ENCODE data around the gene GRM4. TPM values are rescaled to one million over a fixed set of nuclear protein-coding genes. Genes with fewer than 3 reads are reported as not detected.

The GRM4 gene
- total and polyA plus RNA-seq, 10 of the 15 experiments (the other 5 are each of a cell fraction or from before 2014, with no cell fraction given), result 0.01 to 0.31 (median 0.05) TPM; not detected in 2

- no peak for TF ChIP-seq NKRF (conservative IDR thresholded peaks at IDR 0.05)
- no peak for TF ChIP-seq NR2F1 (conservative IDR thresholded peaks at IDR 0.05)
- TF ChIP-seq POU2F2 (IDR thresholded peaks at IDR 0.05; ENCODE audit: borderline replicate concordance, low read depth, low read length), result no peak
- no peak for TF ChIP-seq CREB1 (IDR thresholded peaks at IDR 0.05; ENCODE audit: low read depth)
- no peak for TF ChIP-seq CHD1 (IDR thresholded peaks at IDR 0.05; ENCODE audit: low read depth, low read length)
Observed at GRCh38 chr6:33974471-33974870, 171.4 kb downstream of the GRM4 start (continued).

GRCh38 chr6:33974030-33974429 lies 171.9 kb downstream of the GRM4 start:
- no peaks in the 10 kb centered on the region for H3K9me3 ChIP-seq (replicated peaks; ENCODE audit: control insufficient read depth, insufficient read depth, low read length)
- SMC1A ChIA-PET (ENCODE audit: uncharacterized antibody, unreplicated experiment), result no interaction called here
- in situ Hi-C loops (cut with MboI) (no loop called here), intact Hi-C loops (cut with micrococcal nuclease; ENCODE audit: unreplicated experiment) (no loop called here)
- BruUV-seq (replicated peaks), result no TSS peak
- no peaks in the 10 kb centered on the region for H3K79me2 ChIP-seq (ENCODE audit: control insufficient read depth, insufficient read depth, low read length)
- H3K27ac ChIP-seq (ENCODE audit: control insufficient read depth, insufficient read depth), result no peak overlapping the region
- ATAC-seq, result no peak
- H3K9ac ChIP-seq (ENCODE audit: control insufficient read depth, insufficient read depth, low read length), result no peak overlapping the region
- DNase-seq (ENCODE audit: low read depth, low spot score), result no peak
- no peak overlapping the region for H3K4me2 ChIP-seq (ENCODE audit: control insufficient read depth, insufficient read depth)
- WGBS (ENCODE audit: insufficient coverage, insufficient replicate concordance, low lambda C conversion rate, missing lambda C conversion rate), result 82% methylated on average over 4 of the region's 4 CpGs
- no peak for FAIRE-seq
- 0 out of 2 replicates have a peak, but pooled peaks cover 3% of the 10 kb centered on the region for H4K20me1 ChIP-seq (ENCODE audit: control insufficient read depth, insufficient read depth)
- H3K4me1 ChIP-seq (ENCODE audit: control insufficient read depth, insufficient read depth, low read length), result no peaks in the 10 kb centered on the region
- POLR2A ChIA-PET, result no interaction called here
- TF ChIP-seq KDM1A (IDR thresholded peaks at IDR 0.05; ENCODE audit: borderline replicate concordance) (no peak), HSF1 (IDR thresholded peaks at IDR 0.05; ENCODE audit: low read depth, low read length) (no peak), BMI1 (IDR thresholded peaks at IDR 0.05; ENCODE audit: borderline replicate concordance) (no peak), PRDM15 (CRISPR knock-in tag; IDR thresholded peaks at IDR 0.05) (no peak), STAT3 (IDR thresholded peaks at IDR 0.05; ENCODE audit: low read depth, low read length) (no peak), IKZF2 (IDR thresholded peaks at IDR 0.05) (no peak), BHLHE40 (IDR thresholded peaks at IDR 0.05; ENCODE audit: borderline replicate concordance in 1 of 2, low read depth in 2 of 2, low read length in 1 of 2) (no peak), PAX8 (IDR thresholded peaks at IDR 0.05) (no peak), YY1 (IDR thresholded peaks at IDR 0.05; ENCODE audit: low read depth, low read length) (no peak)
- no peaks in the 10 kb centered on the region for H3K36me3 ChIP-seq (ENCODE audit: control insufficient read depth in 2 of 2, insufficient read depth in 2 of 2, low read length in 1 of 2)
- no peak overlapping the region for H3K4me3 ChIP-seq
- RAD21 ChIA-PET (ENCODE audit: unreplicated experiment), result no interaction called here
- CTCF ChIA-PET, result no interaction called here
- H2AFZ ChIP-seq (ENCODE audit: control insufficient read depth, low read depth, low read length), result no peak overlapping the region
- H3K27me3 ChIP-seq (replicated peaks in 1 of 2; ENCODE audit: control insufficient read depth in 2 of 2, insufficient read depth in 2 of 2, low read length in 1 of 2), result peaks cover 0 to 6% of the 10 kb centered on the region in 2 experiments

Data from GM12878 (cell line).